Melanocyte of skin (primary cell): ENCODE data around the gene ARAP3. TPM values are rescaled to one million over a fixed set of nuclear protein-coding genes. Genes with fewer than 3 reads are reported as not detected.

Experiments used
- total RNA-seq, 2 donors: library from RNA; depleted of rRNA; stranded (reverse); fragments of >200 nt; gene quantifications; 2 replicates each; pipeline ENCODE4 v1.2.3, GENCODE V29; 2012

ARAP3 gene
- 10 to 100 TPM in 1 of 2 donors, 1 to 10 TPM in 1; 7.6 to 10.3 TPM for total RNA-seq

DNA sequence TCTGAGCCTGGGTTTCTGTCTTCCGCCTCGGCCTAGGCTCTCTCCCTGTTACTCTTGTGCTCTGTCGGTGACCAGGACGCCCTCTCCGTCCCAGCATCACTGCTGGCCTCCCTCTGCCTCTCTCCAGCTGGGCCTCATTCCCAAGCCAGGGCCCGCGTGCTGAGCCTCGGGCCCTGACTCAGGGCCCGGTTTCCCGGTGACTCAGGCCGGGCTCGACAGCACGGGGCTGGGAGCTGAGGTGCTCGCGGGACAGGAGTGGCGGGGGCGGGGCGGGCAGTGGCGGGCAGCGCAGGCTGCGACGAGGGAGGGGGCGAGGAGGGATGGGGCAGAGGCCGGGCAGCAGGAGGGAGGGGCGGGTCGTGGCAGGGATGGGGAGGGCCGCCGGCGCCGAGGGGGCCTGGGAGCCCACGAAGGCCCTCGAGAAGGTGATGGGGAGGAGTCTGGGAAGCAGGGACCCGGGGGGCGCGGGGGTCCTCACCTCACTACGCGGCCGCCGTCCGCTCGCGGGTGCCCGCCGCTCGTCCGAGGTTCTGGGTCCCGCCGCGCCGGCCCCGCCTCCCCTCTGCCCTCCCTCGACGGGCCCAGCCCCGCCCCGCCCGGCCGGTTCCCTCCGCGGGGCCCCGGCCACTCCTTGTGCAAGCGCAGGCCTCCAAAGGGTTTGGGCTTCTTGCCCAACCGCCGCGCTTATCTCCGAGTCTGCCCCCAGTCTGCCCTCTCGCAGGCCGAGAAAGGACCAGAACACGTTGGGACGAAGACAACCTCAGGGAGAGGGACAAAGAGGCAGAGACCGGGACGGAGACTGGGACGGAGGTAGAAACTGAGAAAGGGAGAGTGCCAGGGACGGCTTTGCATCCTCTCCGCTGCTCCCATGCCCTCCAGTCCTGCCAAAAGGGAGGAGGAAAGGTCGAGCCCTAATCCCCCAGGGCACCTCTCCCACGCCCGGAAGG is at the start of gene ARAP3:
TSS of gene ARAP3 (minus strand) at position 536 of the 947 bp plus-strand sequence. CDS start 1,744 bp downstream, outside the sequence.

GRCh38 chr5:141650851-141651727 is 30.9 kb downstream of the ARAP3 start, which contains the start of gene FCHSD1:
Gene FCHSD1, minus strand, starts transcription at chr5:141651418. Its CDS starts 50 bp downstream, at chr5:141651368.

GRCh38 chr5:141636413-141637122 is 45.5 kb downstream of the ARAP3 start, which contains the start of the genes HDAC3 and RELL2:
Gene HDAC3, minus strand, starts transcription at chr5:141636849. Its CDS starts 59 bp downstream, at chr5:141636790.
Gene RELL2, plus strand, starts transcription at chr5:141636997. Its CDS starts 1,229 bp downstream, at chr5:141638226.

DNA sequence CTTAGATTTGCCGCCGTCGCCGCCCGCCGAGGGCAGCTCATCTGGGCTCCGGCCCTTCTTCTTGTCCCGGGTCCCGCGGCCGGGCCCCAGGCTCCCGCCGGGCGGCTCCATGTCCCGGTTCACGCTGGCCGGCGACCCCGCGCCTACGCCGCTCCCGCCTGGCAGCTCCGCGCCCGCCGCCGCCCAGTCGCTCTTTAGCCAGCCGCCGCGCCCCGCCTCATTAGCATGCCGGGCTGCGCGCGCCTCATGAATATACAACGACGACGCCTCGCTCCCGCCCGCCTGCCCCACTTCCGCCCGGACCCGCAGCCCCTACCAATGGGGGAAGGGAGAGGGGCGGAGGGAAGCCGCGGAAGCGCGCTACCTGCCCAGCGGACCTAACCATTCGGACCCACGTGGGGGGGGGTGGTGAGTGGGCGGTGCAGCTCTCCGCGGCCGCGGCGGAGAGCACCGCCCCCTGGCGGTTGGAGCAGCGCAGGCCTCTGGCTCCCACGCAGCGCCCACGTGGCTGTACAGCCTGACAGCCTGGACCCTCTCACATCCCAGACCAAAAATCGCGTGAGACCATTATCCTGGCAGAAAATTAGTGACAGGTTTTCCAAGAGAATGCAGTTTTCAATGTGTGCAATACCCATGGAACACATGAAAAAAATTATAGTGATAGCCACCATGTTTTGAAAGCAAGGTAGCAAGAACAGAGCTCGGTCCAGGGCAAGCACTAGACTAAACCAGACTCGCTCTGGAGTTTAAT is 63.1 kb downstream of the ARAP3 start, which contains the start of gene DIAPH1:
TSS of gene DIAPH1 (minus strand) at position 197 of the 751 bp plus-strand sequence. CDS start at position 111, 86 bp downstream.

Other genes starting within 250 kb of the ARAP3 start
- gene PCDHGC3, start 206.3 kb downstream of the ARAP3 start, total RNA-seq, result 10 to 100 TPM; 50.2 to 64.6 TPM
- 1 to 10 TPM; 1.4 to 1.7 TPM for gene PCDHGC4, start 197.2 kb downstream of the ARAP3 start, total RNA-seq
- 1 to 10 TPM; 1.0 to 2.0 TPM for gene PCDHGC5, start 193.1 kb downstream of the ARAP3 start, total RNA-seq
- gene DIAPH1, start 63.2 kb downstream of the ARAP3 start, total RNA-seq, result 10 to 100 TPM; 12.4 to 23.3 TPM
- gene HDAC3, start 45.4 kb downstream of the ARAP3 start, total RNA-seq, result 10 to 100 TPM; 47.5 to 50.3 TPM
- 1 to 10 TPM; 4.8 to 7.3 TPM for gene RELL2, start 45.2 kb downstream of the ARAP3 start, total RNA-seq
- gene FCHSD1, start 30.8 kb downstream of the ARAP3 start, total RNA-seq, result 10 to 100 TPM; 20.0 to 22.3 TPM
- gene PCDH1, start 196.2 kb upstream of the ARAP3 start, total RNA-seq, result under 1 TPM; 0.34 to 1.00 TPM
- 10 to 100 TPM; 34.3 to 37.9 TPM for gene DELE1, start 241.6 kb upstream of the ARAP3 start, total RNA-seq